Neural cell (in vitro differentiated cells): ENCODE data around the gene ANKRD13B. TPM values are rescaled to one million over a fixed set of nuclear protein-coding genes. Genes with fewer than 3 reads are reported as not detected.

ENCODE experiments used
- H2AFZ ChIP-seq: fragments of 200-600, 300-800 bp; sonication (generic), shearing (Covaris generic); 2 replicates; pipeline ENCODE4 v1.6.0; 2014; ENCODE audit warnings: low read depth, mild to moderate bottlenecking, antibody characterized with exemption, low read length, moderate library complexity
- H3F3A ChIP-seq: fragments of 200-600 bp; shearing (Covaris generic); 2 replicates; pipeline ENCODE4 v1.6.1; 2016; ENCODE audit warnings: mild to moderate bottlenecking, moderate library complexity, mixed read lengths, antibody characterized with exemption, low read length; ENCODE audit not compliant: insufficient read depth, poor library complexity, severe bottlenecking
- H3K27ac ChIP-seq: fragments of 200-600, 300-800 bp; sonication (generic), shearing (Covaris generic); 2 replicates; pipeline ENCODE4 v1.5.1; 2014; ENCODE audit warnings: mild to moderate bottlenecking, low read length, moderate library complexity
- H3K27me3 ChIP-seq: fragments of 300-800, 200-600 bp; sonication (generic), shearing (Covaris generic); 2 replicates; pipeline ENCODE4 v1.6.0; 2014; ENCODE audit warnings: mild to moderate bottlenecking, low read depth, low read length, moderate library complexity; ENCODE audit not compliant: insufficient read depth
- H3K36me3 ChIP-seq: fragments of 300-800, 200-600 bp; sonication (generic), shearing (Covaris generic); 2 replicates; pipeline ENCODE4 v1.5.1; 2014; ENCODE audit warnings: mild to moderate bottlenecking, antibody characterized with exemption, low read length, moderate library complexity; ENCODE audit not compliant: insufficient read depth
- H3K4me2 ChIP-seq: fragments of 300-800, 200-600 bp; sonication (generic), shearing (Covaris generic); 2 replicates; pipeline ENCODE4 v1.6.0; 2014; ENCODE audit warnings: mild to moderate bottlenecking, low read length
- H3K4me3 ChIP-seq: fragments of 300-800, 200-600 bp; sonication (generic), shearing (Covaris generic); 2 replicates; pipeline ENCODE4 v1.5.1; 2014; ENCODE audit warnings: mild to moderate bottlenecking, low read length, moderate library complexity
- H3K79me2 ChIP-seq: fragments of 200-600 bp; shearing (Covaris generic); replicated peaks from 2 replicates; pipeline ENCODE4 v1.6.0; 2014; ENCODE audit warnings: mild to moderate bottlenecking, low read length, moderate library complexity; ENCODE audit not compliant: insufficient read depth
- H3K9ac ChIP-seq: fragments of 300-800, 200-600 bp; sonication (generic), shearing (Covaris generic); 2 replicates; pipeline ENCODE4 v1.6.1; 2016; ENCODE audit warnings: mild to moderate bottlenecking, low read length, mixed read lengths
- H3K9me2 ChIP-seq: fragments of 200-600 bp; shearing (Covaris generic); 2 replicates; pipeline ENCODE4 v1.6.1; 2016; ENCODE audit warnings: mild to moderate bottlenecking, low read length, mixed read lengths; ENCODE audit not compliant: insufficient read depth
- H3K9me3 ChIP-seq: fragments of 200-600, 300-800 bp; sonication (generic), shearing (Covaris generic); 2 replicates; pipeline ENCODE4 v1.6.1; 2016; ENCODE audit warnings: mild to moderate bottlenecking, mixed run types, low read length, moderate library complexity, mixed read lengths
- H4K20me1 ChIP-seq: fragments of 200-600 bp; shearing (Covaris generic); 2 replicates; pipeline ENCODE4 v1.6.1; 2016; ENCODE audit warnings: mild to moderate bottlenecking, mixed run types; ENCODE audit not compliant: insufficient read depth
- EP300 ChIP-seq: fragments of 450-650 bp; conservative IDR thresholded peaks from 2 replicates; pipeline ENCODE4 v1.6.1; 2014; ENCODE audit warnings: antibody characterized with exemption, mild to moderate bottlenecking, moderate library complexity; ENCODE audit not compliant: poor library complexity, severe bottlenecking
- EZH2 ChIP-seq: fragments of 200-600, 300-800 bp; shearing (Covaris generic), sonication (generic); IDR thresholded peaks from 2 replicates; pipeline ENCODE4 v1.6.1; 2014; ENCODE audit warnings: antibody characterized with exemption, low read length, borderline replicate concordance, mild to moderate bottlenecking; ENCODE audit not compliant: insufficient read depth, poor library complexity, severe bottlenecking
- MXI1 ChIP-seq: fragments of 450-650 bp; conservative IDR thresholded peaks from 2 replicates; pipeline ENCODE4 v1.6.1; 2014; ENCODE audit warnings: antibody characterized with exemption, mild to moderate bottlenecking; ENCODE audit not compliant: poor library complexity, severe bottlenecking
- POLR2AphosphoS5 ChIP-seq: IDR thresholded peaks from 2 replicates; pipeline ENCODE4 v1.6.1; 2012
- RAD21 ChIP-seq: fragments of 450-650 bp; conservative IDR thresholded peaks from 2 replicates; pipeline ENCODE4 v1.6.1; 2014; ENCODE audit warnings: antibody characterized with exemption, mild to moderate bottlenecking, moderate library complexity
- SMC3 ChIP-seq: fragments of 450-650 bp; conservative IDR thresholded peaks from 2 replicates; pipeline ENCODE4 v1.6.1; 2014; ENCODE audit warnings: antibody characterized with exemption, mild to moderate bottlenecking, moderate library complexity; ENCODE audit not compliant: poor library complexity
- TAF1 ChIP-seq: IDR thresholded peaks from 2 replicates; pipeline ENCODE4 v1.6.1; 2012; ENCODE audit warnings: low read depth
- polyA plus RNA-seq: library from polyadenylated mRNA; depleted of rRNA; stranded (reverse); fragments of >200 nt; gene quantifications from 2 replicates; pipeline ENCODE4 v1.2.3, GENCODE V29; 2014
- TF ChIP-seq, protein P1 (sequence below): fragments of 450-650 bp; IDR thresholded peaks from 2 replicates; pipeline ENCODE4 v1.5.1; 2014; ENCODE audit warnings: antibody characterized with exemption, mild to moderate bottlenecking, moderate library complexity; ENCODE audit not compliant: poor library complexity, severe bottlenecking
- TF ChIP-seq, protein P2 (sequence below): IDR thresholded peaks from 2 replicates; pipeline ENCODE4 v1.6.1; 2012; ENCODE audit warnings: borderline replicate concordance

Gene ANKRD13B
- polyA plus RNA-seq, 1 donor from 2014 or later = 35.0 TPM

DNA sequence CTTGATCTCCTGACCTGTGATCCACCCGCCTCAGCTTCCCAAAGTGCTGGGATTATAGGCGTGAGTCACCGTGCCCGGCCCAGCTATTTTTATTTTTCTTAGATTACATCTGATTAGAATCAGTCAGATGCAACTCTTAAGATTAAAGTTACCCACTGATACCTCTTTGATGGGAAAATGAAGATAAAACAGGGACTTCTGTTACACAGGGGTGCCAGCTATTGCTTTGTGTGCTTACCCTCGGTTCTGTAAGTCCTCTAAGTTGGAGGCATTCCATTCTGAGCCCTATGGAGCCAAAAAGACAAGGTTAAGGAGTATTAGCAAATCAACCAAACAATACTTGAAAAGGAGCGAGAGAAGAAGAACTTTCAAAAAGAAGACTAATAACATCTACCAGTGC is 62.4 kb downstream of the ANKRD13B start:
- H3F3A ChIP-seq = no peaks in the 10 kb centered on the region
- H3K27ac ChIP-seq = no peak overlapping the region
- H4K20me1 ChIP-seq = no peaks in the 10 kb centered on the region
- no peaks in the 10 kb centered on the region for H3K9me2 ChIP-seq
- H3K9me3 ChIP-seq = no peaks in the 10 kb centered on the region
- no peaks in the 10 kb centered on the region for H3K79me2 ChIP-seq
- no peak overlapping the region for H2AFZ ChIP-seq
- TF ChIP-seq TAF1 (no peak), EP300 (no peak), EZH2 (no peak), SMC3 (no peak), MXI1 (no peak), POLR2AphosphoS5 (no peak), RAD21 (no peak)
- TF ChIP-seq, protein P1, sequence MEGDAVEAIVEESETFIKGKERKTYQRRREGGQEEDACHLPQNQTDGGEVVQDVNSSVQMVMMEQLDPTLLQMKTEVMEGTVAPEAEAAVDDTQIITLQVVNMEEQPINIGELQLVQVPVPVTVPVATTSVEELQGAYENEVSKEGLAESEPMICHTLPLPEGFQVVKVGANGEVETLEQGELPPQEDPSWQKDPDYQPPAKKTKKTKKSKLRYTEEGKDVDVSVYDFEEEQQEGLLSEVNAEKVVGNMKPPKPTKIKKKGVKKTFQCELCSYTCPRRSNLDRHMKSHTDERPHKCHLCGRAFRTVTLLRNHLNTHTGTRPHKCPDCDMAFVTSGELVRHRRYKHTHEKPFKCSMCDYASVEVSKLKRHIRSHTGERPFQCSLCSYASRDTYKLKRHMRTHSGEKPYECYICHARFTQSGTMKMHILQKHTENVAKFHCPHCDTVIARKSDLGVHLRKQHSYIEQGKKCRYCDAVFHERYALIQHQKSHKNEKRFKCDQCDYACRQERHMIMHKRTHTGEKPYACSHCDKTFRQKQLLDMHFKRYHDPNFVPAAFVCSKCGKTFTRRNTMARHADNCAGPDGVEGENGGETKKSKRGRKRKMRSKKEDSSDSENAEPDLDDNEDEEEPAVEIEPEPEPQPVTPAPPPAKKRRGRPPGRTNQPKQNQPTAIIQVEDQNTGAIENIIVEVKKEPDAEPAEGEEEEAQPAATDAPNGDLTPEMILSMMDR = no peak
- TF ChIP-seq, protein P2, sequence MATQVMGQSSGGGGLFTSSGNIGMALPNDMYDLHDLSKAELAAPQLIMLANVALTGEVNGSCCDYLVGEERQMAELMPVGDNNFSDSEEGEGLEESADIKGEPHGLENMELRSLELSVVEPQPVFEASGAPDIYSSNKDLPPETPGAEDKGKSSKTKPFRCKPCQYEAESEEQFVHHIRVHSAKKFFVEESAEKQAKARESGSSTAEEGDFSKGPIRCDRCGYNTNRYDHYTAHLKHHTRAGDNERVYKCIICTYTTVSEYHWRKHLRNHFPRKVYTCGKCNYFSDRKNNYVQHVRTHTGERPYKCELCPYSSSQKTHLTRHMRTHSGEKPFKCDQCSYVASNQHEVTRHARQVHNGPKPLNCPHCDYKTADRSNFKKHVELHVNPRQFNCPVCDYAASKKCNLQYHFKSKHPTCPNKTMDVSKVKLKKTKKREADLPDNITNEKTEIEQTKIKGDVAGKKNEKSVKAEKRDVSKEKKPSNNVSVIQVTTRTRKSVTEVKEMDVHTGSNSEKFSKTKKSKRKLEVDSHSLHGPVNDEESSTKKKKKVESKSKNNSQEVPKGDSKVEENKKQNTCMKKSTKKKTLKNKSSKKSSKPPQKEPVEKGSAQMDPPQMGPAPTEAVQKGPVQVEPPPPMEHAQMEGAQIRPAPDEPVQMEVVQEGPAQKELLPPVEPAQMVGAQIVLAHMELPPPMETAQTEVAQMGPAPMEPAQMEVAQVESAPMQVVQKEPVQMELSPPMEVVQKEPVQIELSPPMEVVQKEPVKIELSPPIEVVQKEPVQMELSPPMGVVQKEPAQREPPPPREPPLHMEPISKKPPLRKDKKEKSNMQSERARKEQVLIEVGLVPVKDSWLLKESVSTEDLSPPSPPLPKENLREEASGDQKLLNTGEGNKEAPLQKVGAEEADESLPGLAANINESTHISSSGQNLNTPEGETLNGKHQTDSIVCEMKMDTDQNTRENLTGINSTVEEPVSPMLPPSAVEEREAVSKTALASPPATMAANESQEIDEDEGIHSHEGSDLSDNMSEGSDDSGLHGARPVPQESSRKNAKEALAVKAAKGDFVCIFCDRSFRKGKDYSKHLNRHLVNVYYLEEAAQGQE = no peak
- H3K27me3 ChIP-seq = no peaks in the 10 kb centered on the region
- no peak overlapping the region for H3K4me3 ChIP-seq
- H3K36me3 ChIP-seq = no peaks in the 10 kb centered on the region
- H3K9ac ChIP-seq = no peak overlapping the region
- no peak overlapping the region for H3K4me2 ChIP-seq

DNA sequence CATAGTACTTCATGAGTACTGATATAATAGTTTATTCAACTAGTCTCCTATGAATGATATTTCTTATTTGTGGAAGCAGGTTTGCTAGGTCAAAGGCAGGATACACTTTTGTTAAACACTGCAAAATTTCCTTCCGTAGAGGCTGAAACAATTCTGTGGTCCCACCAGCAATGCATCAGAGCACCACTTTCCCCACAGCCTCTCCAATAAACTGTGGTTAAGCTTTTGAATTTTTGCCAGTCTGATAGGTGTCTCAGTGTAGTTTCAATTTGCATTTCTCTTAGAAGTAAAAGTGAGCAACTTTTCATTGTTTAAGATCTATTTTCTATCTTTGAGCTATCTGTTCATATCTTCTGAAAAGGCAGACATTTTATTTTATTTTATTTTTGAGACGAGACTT is 66.2 kb downstream of the ANKRD13B start:
- H3K9ac ChIP-seq = no peak overlapping the region
- H3K4me2 ChIP-seq = no peak overlapping the region
- no peak overlapping the region for H3K4me3 ChIP-seq
- no peaks in the 10 kb centered on the region for H4K20me1 ChIP-seq
- no peak overlapping the region for H2AFZ ChIP-seq
- H3K9me2 ChIP-seq = no peaks in the 10 kb centered on the region
- H3F3A ChIP-seq = no peaks in the 10 kb centered on the region
- peaks cover 5% of the 10 kb centered on the region for H3K36me3 ChIP-seq
- no peaks in the 10 kb centered on the region for H3K27me3 ChIP-seq
- no peak overlapping the region for H3K27ac ChIP-seq
- H3K79me2 ChIP-seq = no peaks in the 10 kb centered on the region
- TF ChIP-seq, protein P2 = no peak
- TF ChIP-seq EZH2 (no peak), RAD21 (no peak), POLR2AphosphoS5 (no peak), EP300 (no peak), TAF1 (no peak), MXI1 (no peak), SMC3 (no peak)
- TF ChIP-seq, protein P1 = no peak
- no peaks in the 10 kb centered on the region for H3K9me3 ChIP-seq
